HEK293T (cell line): ENCODE results near the gene UQCRFS1.
"Not testable (repeated sequence)": the region's sequence is repeated elsewhere in the genome, so short reads cannot be mapped to it uniquely, and the experiment has no call there.

Experiments
- CTCF ChIA-PET: fragments of 350-600 bp; formaldehyde crosslinking; extraction: SDS; loops from one replicate; lab custom pipeline; 2021; ENCODE audit warnings: antibody characterized with exemption, inconsistent platforms; lab: Yijun Ruan, JAX
- POLR2A ChIA-PET: fragments of 350-600 bp; formaldehyde crosslinking; extraction: SDS; loops from one replicate; lab custom pipeline; 2020; ENCODE audit warnings: antibody characterized with exemption, inconsistent platforms; lab: Yijun Ruan, JAX
- DNase-seq: peaks from one replicate; pipeline ENCODE4 v3.0.0; 2012; ENCODE audit warnings: mixed read lengths; ENCODE audit errors: extremely low spot score
- ARNT ChIP-seq: fragments of 450-650 bp; IDR thresholded peaks from 2 replicates; pipeline ENCODE4 v1.6.1; 2017; ENCODE audit warnings: mild to moderate bottlenecking
- BHLHE40 ChIP-seq: fragments of 450-650 bp; IDR thresholded peaks from 2 replicates; pipeline ENCODE4 v1.6.1; 2016; ENCODE audit warnings: mild to moderate bottlenecking, moderate library complexity, borderline replicate concordance
- CTBP1 ChIP-seq: fragments of 450-650 bp; IDR thresholded peaks from 2 replicates; pipeline ENCODE4 v1.6.1; 2016; ENCODE audit warnings: borderline replicate concordance
- ELF4 ChIP-seq: fragments of 450-650 bp; IDR thresholded peaks from 2 replicates; pipeline ENCODE4 v1.6.1; 2017; ENCODE audit warnings: antibody characterized with exemption
- FOXA1 ChIP-seq: fragments of 450-650 bp; IDR thresholded peaks from 2 replicates; pipeline ENCODE4 v1.6.1; 2016; ENCODE audit warnings: mild to moderate bottlenecking
- FOXK2 ChIP-seq: fragments of 450-650 bp; IDR thresholded peaks from 2 replicates; pipeline ENCODE4 v1.6.1; 2016; ENCODE audit warnings: mild to moderate bottlenecking
- FOXM1 ChIP-seq: fragments of 450-650 bp; IDR thresholded peaks from 2 replicates; pipeline ENCODE4 v1.6.1; 2017; ENCODE audit warnings: mild to moderate bottlenecking, borderline replicate concordance
- HDGF ChIP-seq: fragments of 450-650 bp; IDR thresholded peaks from 2 replicates; pipeline ENCODE4 v1.6.1; 2017; ENCODE audit warnings: antibody characterized with exemption, borderline replicate concordance
- L3MBTL2 ChIP-seq: fragments of 450-650 bp; conservative IDR thresholded peaks from 2 replicates; pipeline ENCODE4 v1.6.1; 2016; ENCODE audit warnings: mild to moderate bottlenecking
- LEF1 ChIP-seq: fragments of 450-650 bp; IDR thresholded peaks from 2 replicates; pipeline ENCODE4 v1.6.1; 2017; ENCODE audit warnings: mild to moderate bottlenecking, borderline replicate concordance
- NFRKB ChIP-seq: fragments of 450-650 bp; IDR thresholded peaks from 2 replicates; pipeline ENCODE4 v1.6.1; 2016; ENCODE audit warnings: mild to moderate bottlenecking, moderate library complexity
- PKNOX1 ChIP-seq: fragments of 450-650 bp; IDR thresholded peaks from 2 replicates; pipeline ENCODE4 v1.6.1; 2016
- SP1 ChIP-seq: fragments of 450-650 bp; IDR thresholded peaks from 2 replicates; pipeline ENCODE4 v1.6.1; 2017
- SUZ12 ChIP-seq: fragments of 450-650 bp; IDR thresholded peaks from 2 replicates; pipeline ENCODE4 v1.6.1; 2016; ENCODE audit warnings: mild to moderate bottlenecking
- TARDBP ChIP-seq: fragments of 450-650 bp; IDR thresholded peaks from 2 replicates; pipeline ENCODE4 v1.6.1; 2016
- ZNF384 ChIP-seq: fragments of 450-650 bp; IDR thresholded peaks from 2 replicates; pipeline ENCODE4 v1.6.1; 2016

Gene UQCRFS1

GRCh38 chr19:29255912-29256311 lies 43.0 kb upstream of the UQCRFS1 start:
- CTCF ChIA-PET = interaction anchor here (0.7 kb wide), 1 partner anchor 221 kb away, joined by 3 read pairs; no protein-coding TSS in a partner anchor
- TF ChIP-seq ELF4 = no peak
- no peak for TF ChIP-seq NFRKB
- no peak for TF ChIP-seq FOXM1
- no peak for TF ChIP-seq TARDBP
- TF ChIP-seq LEF1 = no peak
- no peak for TF ChIP-seq PKNOX1
- no peak for TF ChIP-seq SP1
- no peak for TF ChIP-seq BHLHE40
- TF ChIP-seq CTBP1 = no peak
- TF ChIP-seq SUZ12 = no peak
- no peak for TF ChIP-seq HDGF
- TF ChIP-seq ZNF384 = no peak
- TF ChIP-seq L3MBTL2 = no peak
- no peak for TF ChIP-seq ARNT

GRCh38 chr19:29255006-29255405 lies 42.1 kb upstream of the UQCRFS1 start:
- DNase-seq = no peak
- ChIA-PET CTCF (interaction anchor here (0.7 kb wide), 1 partner anchor 222 kb away, joined by 3 read pairs; no protein-coding TSS in a partner anchor), POLR2A (no interaction called here)
- TF ChIP-seq HDGF (no peak), L3MBTL2 (no peak), SP1 (no peak), NFRKB (no peak)

More at GRCh38 chr19:29255912-29256311, 43.0 kb upstream of the UQCRFS1 start:
- POLR2A ChIA-PET = no interaction called here
- no peak for DNase-seq

GRCh38 chr19:29249798-29250197 lies 36.8 kb upstream of the UQCRFS1 start:
- CTCF ChIA-PET, POLR2A ChIA-PET, DNase-seq: not testable (repeated sequence)

- ChIA-PET CTCF (interaction anchor here (0.5 to 0.6 kb wide), 2 partner anchors 274 to 615 kb away, joined by 3 to 5 read pairs; no protein-coding TSS in a partner anchor), POLR2A (interaction anchor here (0.8 kb wide), 1 partner anchor 35 kb away, joined by 3 read pairs; no protein-coding TSS in a partner anchor)
- TF ChIP-seq NFRKB (no peak), TARDBP (no peak), LEF1 (no peak), ZNF384 (no peak), ELF4 (no peak), FOXK2 (no peak), BHLHE40 (no peak), FOXA1 (no peak), CTBP1 (no peak), SUZ12 (no peak), ARNT (no peak), L3MBTL2 (no peak), SP1 (no peak), PKNOX1 (no peak), FOXM1 (no peak), HDGF (no peak)
These were observed 35.4 kb upstream of the UQCRFS1 start for GRCh38 chr19:29248332-29248844.

GRCh38 chr19:29247872-29248271 lies 34.9 kb upstream of the UQCRFS1 start:
- DNase-seq = no peak
- TF ChIP-seq ELF4 (no peak), PKNOX1 (no peak), L3MBTL2 (no peak), BHLHE40 (no peak), SP1 (no peak), FOXK2 (no peak), LEF1 (no peak)
- POLR2A ChIA-PET = no interaction called here
- CTCF ChIA-PET = interaction anchor here (0.5 kb wide), 1 partner anchor 275 kb away, joined by 5 read pairs; no protein-coding TSS in a partner anchor

More at GRCh38 chr19:29248332-29248844, 35.4 kb upstream of the UQCRFS1 start:
- no peak for DNase-seq

GRCh38 chr19:29247471-29247870 lies 34.5 kb upstream of the UQCRFS1 start:
- CTCF ChIA-PET = interaction anchor here (0.5 kb wide), 1 partner anchor 275 kb away, joined by 5 read pairs; no protein-coding TSS in a partner anchor
- TF ChIP-seq HDGF (no peak), PKNOX1 (no peak), SP1 (no peak)
- no peak for DNase-seq
- POLR2A ChIA-PET = no interaction called here

GRCh38 chr19:29247051-29247450 lies 34.1 kb upstream of the UQCRFS1 start:
- CTCF ChIA-PET = no interaction called here
- DNase-seq = no peak
- TF ChIP-seq ARNT (no peak), NFRKB (no peak), CTBP1 (no peak), FOXA1 (no peak), PKNOX1 (no peak), SUZ12 (no peak), FOXM1 (no peak), BHLHE40 (no peak), ELF4 (no peak), TARDBP (no peak), HDGF (no peak), FOXK2 (no peak), ZNF384 (no peak), L3MBTL2 (no peak), LEF1 (no peak), SP1 (no peak)
- POLR2A ChIA-PET = no interaction called here
